GM21381 (cell line): ENCODE measurements around the gene ONECUT3.

Experiments used
- ATAC-seq: cut with Tn5 transposase; IDR thresholded peaks from one replicate; pipeline ENCODE4 v1.9.1; 2021; ENCODE audit warnings: mild to moderate bottlenecking, moderate library complexity; ENCODE audit not compliant: unreplicated experiment

ONECUT3 gene

DNA sequence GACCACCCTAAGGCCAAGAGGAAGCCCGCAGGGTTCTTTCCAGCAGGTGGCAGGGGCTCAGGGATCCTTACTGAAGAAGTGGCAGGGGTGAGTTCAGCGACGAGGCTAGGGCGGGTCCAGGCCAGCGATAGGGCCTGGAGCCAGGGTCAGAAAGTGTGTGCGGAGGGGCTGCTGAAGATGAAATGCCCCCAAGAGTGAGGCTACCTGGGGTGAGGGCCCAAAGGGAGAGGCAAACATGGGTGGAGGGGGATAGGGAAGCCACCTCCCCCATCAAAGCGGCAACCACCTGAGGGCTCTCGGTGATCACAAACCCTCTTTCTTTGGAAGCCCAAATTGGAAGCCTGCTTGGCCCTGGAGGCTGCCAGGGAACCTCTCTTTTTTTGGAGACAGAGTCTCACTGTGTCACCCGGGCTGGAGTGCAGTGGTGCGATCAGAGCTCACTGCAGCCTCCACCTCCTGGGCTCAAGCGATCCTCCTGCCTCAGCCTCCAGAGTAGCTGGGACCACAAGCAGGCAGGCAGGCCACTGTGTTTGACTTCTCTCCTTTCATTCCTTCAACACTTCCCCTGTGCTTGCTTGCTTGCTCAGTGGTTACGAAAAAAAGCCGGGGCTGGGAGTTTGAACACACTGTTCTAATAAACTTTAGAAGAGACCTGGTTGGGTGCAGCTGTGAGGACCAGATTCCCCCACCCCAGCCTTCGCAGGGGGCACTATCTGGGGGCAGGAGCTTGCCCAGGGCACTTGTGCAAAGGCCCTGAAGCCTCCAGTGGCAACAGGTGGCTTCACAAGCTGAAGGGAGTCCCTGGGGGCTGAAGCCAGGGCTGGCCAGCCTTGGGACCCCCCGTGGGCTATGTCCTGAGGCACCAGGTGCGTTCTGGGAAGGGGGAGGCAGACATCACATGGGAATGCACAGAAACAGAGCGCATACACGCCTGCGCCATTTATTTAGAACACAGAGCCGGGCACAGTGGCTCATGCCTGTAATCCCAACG lies 60.2 kb downstream of the ONECUT3 start:
- no peak for ATAC-seq

DNA sequence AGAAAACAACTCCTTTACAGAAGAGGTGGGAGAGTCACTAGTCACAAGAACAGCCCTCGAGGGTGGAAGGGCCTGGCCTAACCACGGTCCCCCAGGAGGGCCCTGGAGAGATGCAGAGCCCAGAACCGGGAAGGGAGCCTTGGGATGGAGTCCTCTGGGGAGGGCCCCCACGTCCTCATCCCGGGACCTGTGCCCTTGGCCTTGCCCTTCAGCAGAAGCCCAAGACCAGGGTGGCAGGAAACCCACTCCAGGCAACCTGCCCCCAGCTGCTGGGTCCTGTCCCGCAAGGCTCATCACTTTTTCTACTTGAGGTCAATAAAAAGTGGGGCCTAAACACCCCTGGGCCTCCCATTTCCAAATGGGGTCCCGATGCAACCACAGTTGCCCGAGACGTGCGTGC lies 61.1 kb downstream of the ONECUT3 start:
- no peak for ATAC-seq

DNA sequence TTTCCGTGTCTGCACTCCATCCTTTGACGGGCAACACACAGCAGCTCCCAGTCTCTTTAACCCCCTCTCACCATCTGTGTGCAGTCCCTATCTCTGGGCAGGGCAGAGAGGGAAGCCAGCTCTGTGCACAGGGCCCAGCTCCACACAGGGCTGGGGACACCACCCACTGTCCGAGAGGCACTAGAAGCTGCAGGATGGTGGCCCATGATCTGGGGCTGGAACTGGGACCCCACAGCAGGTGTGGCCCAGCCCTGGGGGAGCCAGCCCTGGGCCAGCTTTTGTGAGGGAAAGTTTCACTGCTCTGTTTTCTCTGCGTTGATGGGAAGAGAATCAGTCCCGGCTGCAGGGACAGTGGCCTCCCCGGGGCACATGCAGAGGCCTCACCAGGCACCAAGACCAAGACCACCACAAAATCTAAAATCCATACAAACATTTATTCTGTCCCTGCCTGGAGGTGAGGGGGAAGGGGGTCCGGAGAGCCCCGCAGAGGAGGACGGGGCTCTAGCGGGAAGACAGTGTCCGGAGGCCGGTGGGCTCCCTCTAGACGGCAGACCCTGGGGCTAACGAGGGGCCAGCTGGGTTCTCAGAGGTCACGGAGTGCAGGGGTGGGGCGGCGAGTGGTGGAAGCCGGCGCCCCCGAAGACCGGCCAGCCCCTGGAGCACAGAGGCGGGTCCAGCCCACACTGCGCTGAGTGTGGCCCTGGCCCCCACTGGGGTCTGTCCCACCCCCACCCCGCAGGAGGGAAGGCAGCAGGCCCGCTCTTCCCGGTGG lies 61.7 kb downstream of the ONECUT3 start:
- ATAC-seq = no peak

DNA sequence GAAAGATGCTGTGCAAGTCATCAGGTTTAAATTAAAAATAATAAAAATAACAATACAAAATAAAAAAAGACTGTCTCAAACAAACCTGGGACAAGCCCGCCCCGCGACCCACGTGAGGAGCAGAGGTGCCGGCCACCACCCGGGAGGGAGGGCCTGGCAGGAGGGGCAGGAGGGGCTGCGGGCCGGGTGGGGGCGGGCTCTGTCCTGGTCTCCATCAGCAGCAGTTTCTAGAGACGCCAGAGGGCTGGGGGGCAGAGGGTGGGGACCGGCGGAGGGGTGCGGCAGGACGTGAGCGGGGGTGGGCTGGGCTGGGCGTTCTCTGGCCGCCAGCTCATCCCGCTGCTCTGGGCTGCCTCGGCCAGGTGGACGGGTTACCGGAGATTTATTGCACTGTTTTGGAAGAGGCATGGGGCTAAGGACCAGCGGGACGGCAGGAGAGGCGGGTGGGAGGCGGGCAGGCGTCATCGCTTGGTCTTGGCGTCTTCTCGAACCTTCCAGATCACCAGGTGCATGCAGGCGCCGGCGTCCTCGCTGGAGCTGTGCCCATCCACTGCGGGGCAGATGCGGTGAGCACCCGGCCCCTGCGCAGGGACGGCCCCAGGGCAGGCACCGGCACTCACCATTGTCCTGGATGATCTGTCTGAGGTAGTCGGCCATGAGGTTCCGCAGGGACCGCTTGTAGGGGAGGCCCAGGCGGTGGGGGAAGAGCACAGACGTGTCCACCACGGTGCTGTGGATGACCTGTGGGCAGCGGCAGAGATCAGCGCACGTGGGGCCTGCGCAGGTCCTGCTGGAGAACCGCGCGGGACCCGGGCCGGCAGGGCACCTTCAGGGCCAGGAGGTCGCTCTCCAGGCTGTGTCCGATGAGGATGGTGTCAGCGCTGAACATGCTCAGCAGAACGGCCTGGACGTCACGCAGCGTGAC lies 62.6 kb downstream of the ONECUT3 start:
- ATAC-seq = no peak

DNA sequence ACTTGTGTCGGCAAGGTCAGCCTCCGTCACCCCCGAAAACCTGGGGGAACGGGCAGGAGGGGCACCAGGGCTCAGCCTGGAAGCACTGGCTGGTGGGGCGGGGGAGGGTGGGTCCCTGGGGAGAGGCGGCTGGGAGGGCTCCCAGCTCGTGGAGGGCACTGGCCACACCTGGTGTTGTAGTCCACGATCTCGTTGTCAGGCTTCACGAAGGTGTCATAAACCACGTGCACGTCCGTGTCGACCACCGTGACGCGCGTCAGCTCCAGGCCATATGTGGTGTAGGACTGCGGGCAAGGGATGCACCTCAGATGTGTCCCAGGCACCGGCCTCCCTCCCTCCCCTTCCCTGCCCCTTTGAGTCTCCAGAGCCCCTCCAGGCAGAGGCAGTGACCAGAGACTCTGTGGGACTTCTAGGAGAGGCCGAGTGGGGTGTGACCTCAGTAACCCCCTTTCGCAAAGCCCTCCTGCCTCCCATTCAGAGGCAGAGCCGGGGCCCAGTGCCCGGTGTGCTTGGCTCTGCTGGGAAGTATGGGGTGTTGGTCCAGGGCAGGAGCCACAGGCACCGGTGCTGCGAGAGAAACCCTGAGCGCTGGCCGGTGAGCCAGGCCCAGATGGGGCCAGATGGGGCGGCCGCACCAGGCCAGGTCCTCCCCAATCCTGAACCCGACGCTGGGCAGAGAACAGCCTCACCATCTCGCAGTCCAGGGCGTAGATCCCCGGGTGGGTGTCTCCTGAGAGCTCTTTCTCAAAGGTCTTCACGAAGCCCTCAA lies 63.4 kb downstream of the ONECUT3 start:
- ATAC-seq = no peak

DNA sequence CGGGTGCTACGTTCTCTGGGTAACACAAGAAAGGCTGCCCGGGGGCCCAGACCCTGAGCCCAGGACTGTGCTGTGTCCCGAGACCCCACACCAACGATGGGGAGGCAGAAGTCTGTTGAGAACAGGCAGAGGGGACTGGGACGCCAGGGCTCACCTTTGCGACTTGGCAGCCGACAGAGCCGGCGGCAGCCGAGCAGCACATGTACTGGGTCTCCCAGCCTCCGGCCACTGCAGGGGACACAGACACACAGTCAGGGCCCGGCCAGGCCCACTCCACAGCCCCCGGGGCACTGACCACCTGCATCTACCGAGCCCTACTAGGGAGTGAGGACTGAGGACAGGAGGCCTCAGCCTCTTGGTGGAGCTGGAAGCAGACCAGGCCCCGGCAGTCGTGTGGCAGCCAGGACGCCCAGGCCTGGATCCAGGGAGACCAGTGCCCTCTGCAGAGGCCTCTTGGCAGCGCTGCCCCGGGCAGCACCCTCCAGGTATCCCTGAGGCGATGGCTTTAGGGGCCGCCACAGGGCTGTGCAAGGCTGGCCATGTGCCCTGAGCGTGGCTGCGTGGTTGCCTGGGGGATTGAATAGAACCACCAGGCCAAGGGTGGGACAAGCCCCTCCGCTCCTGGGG lies 64.4 kb downstream of the ONECUT3 start:
- ATAC-seq = no peak

DNA sequence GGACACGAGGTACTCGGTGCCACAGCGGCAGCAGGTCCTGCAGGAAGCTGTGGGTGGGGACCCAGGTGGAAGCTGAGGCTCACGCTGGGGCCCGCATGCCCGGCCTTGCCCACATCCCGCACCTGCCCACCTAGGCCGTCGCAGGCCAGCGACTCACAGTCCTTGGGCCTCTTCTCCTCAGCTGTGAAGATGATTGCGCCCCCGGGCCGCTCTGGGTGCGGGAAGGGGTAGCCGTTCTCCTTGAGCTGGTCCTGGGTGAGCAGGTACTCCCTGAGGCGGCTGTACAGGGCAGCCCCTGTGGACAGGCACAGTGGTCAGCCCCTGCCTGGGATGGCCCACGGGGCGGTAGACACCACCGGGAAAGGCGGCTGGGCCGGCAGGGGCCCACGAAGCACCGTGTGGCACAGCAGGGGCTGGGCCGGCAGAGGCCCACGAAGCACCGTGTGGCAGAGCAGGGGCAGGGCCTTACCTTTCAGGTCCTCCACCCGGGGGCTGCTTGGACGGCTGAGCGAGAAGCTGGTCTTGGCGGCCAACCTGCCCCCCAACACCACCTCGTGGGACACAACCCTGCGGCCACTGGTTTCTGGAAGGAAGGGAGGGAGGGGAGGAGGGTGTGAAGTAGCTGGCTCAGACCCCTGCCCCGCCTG lies 65.4 kb downstream of the ONECUT3 start:
- ATAC-seq = no peak

DNA sequence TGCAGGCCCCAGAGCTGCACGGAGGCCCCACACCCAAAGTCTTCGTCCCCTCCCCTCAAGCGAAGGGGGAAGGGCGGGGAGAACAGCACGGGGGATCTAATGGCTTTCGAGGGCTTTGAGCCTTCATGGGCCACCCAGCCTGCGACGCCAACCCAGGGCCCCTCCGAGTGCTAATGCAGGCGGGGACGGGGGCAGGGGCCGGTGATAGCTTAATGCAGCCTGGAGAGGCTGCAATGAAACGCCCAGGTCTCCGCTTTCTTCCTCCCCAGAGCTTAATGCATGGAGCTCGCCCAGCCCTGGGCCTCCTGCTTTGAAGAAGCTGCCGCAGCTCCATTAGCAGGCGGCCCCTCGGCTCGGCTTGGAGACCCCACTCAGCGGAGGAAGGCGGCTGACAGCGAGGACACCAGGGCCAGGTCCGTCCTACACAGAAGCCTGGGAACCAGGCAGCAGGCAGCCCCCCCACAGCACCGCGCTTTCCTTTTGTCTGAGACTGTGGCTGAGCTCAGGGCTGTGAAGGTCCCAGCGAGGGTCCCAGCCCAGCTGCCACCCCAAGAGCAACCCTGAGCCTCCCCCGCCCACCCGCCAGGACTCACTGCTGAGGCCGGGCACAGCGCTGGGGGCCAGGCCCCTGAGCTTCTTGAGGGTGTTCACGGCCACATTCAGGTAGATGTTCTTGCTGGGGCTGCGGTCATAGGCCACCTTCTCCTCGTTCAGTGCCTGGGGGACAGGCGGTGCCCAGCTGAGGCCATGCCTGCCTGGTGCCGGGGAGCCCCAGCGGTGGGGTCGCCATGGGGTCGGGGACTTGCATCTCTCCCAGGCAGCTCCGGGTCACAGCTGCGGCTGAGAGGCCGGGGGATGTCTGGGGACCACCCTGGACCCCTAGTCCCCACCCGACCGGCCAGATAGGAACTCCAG lies 66.3 kb downstream of the ONECUT3 start:
- ATAC-seq = no peak

DNA sequence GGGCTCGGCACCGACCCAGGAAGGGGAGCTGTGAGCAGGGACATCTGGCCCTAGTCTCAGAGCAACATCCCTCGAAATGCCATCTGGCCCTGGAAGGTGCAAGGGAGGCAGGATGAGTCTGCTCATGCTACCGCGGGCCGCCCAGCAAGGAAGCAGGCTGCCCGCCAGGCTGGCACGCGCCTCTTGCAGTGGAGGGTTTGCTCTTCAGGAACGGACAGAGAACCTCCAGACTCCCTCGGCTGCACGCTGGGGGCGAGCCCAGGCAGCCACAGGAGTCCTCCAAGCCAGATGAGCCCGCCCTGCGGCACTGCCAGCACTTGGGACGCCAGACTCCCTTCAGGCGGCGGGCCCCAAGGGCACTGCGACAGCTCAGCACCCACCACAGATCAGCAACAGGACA lies 68.9 kb downstream of the ONECUT3 start:
- no peak for ATAC-seq

- no peak for ATAC-seq
Measured at GRCh38 chr19:1823020-1823419, 69.7 kb downstream of the ONECUT3 start.

DNA sequence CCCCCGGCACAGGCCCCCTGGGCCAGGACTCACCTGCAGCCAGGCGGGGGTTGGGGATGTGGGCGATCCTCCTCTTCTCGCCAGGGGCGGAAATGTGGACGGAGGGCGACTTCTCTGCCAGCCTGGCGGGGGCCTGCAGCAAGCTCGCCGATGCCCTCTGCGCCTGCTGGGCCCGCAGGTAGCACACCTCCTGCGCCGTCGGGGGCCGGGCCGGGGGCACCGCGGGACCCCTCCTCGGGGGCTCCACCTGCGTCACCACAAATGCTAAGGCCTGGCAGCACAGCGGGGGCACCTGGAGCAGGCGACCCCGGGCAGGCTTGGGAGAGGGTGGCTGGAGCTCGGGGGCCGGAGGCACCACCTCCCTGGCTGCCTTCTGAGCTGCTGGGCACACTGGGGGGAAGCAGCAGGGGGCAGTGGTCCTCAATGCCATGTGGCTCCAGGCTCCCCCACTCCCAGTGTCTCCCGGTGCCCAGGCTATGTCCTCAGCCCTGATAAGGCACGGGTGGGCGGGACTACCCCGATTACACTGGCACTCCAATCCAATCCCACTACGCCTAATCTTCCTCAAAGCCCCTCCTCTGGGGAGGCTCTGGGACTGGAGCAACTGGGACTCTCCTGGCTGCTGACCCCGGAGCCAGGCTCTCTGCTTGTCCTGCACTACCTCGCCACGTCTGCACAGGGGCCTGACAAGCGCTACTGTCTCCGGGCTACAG lies 70.4 kb downstream of the ONECUT3 start:
- no peak for ATAC-seq

DNA sequence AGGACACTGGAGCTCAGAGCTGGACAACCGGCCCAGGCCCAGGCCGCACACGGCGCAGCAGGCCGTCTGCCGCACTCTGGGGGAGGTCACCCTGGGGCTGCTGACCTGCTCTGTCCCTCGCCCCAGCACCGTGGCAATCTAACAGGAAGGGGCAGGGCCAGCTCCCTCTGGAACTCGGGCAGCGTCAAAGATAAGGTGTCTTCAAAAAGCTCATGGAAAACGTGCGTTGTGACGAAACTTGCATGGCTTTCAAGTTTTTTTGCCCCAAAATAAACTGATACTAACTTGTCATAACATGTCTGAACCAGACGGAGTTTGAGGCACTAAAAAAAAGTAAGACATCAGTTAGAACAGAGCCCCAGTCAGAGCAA lies 70.9 kb downstream of the ONECUT3 start:
- ATAC-seq = no peak

DNA sequence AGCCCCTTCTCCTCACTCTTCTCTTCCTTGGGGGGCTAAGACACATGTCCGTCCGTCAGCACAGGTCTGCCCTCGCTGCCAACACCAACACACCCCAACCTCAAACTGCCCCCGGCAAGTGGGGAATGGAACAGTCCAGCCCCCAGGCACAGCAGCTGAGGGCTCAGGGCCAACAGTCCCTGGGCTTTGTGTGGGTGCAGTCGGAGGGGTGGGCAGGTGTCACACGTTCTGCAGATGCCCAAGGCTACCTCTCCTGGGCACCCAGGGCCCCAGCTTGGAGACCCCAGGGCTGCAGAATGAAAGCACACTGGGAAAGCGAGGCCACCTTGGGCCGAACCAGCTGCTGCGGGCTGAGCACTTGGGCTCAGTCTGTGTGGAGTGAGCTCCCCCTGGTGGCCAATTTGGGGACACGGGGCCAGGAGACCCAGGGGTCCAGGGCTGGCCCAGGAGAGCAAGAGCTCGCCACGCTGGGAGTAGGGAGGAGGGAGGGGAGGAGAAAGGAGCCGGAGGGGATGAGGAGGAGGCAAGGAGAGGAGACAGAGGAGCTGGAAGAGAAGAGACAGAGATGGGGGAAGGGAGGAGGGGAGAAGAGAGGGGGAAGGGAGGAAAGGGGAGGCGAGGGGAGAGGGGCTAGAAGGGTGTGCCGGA lies 72.7 kb downstream of the ONECUT3 start:
- ATAC-seq = no peak

DNA sequence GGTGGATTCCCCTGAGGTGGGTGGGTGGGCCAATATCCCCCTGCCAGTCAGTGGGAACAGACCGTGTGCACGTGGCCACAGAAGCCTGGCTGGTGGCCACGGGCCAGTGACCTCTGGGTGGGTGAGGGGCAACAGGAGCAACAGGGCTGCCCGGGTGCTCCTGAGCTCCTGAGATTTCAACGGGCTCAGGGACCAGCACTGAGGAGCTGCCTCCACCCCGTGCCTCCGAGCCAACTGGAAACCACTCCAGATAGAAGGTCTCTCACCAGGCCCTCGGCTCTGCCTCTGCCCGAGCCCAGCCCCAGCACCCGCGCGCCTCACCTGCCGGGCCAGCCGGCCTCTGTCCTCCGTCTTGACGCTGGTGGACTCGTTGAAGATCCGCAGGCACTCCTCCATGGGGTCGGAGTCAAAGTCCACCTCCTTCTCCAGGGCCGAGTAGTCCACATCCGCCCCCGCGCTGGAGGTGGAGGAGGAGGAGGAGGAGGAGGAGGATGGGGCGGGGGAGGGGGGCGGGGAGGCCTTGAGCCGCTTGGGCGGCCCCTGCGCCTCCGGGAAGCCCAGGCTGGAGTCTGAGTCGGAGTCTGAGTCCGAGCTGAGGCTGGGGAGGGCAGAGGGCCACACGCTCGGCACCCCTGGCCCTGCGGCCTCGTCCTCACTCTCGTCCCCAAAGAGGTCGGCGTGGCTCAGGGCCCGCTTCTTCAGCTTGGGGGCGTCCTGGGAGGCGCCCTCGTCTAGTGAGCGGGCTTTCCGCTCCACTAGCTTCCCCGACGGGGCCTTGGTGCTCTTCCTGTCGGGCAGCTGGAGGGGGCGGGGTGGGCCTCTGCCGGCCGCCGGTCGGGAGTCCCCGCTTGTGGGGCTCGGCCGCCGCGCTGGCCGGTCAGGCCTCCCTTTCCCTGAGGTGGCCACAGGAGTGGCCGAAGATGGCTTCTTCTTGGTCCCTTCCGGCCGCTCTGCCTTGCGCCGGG lies 73.5 kb downstream of the ONECUT3 start:
- no peak for ATAC-seq

DNA sequence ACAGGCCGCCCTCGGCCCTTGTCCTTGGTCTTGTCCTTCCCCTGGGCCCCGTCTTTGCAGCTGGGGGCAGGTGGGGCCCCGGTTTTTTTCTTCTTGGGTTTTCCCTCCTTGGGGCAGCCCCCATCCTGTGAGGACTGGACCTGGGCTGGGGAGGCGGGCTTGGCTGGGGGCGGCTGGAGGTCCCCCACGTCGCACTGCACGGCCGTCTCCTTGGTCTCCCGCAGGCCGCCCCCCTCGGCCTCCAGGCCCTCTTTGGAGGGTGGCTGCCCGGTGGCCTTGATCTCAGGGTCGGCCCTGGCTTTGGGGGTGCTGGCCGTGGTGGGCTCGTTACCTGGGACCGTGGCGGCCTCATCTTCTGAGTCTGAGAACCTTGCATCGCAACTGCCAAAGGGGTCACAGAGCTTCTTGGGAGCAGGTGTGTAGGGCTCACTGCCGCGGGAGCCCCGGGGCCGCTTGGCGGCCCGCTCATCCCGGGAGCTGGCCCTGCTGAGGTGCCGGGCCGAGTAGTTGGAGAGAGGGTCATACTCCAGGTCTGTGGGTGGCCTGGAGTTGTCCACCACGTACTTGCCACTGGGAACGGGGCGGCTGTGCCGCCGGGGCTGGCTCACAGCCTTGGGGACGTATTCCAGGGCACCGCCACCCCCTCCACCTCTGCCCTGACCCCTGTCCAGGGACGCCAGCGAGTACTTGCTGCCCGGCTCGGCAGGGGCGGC lies 74.4 kb downstream of the ONECUT3 start:
- no peak for ATAC-seq
